GM19240 (cell line): ENCODE data around the gene TCF7L1.
"Not testable (repeated sequence)": the region's sequence is repeated elsewhere in the genome, so short reads cannot be mapped to it uniquely, and the experiment has no call there.

Source experiments
- DNase-seq: peaks from one replicate; pipeline ENCODE4 v3.0.0; 2011; ENCODE audit warnings: low spot score; ENCODE audit not compliant: insufficient read length

The TCF7L1 gene

GRCh38 chr2:85277416-85278158, 144.4 kb downstream of the TCF7L1 start:
- no peak for DNase-seq

DNA sequence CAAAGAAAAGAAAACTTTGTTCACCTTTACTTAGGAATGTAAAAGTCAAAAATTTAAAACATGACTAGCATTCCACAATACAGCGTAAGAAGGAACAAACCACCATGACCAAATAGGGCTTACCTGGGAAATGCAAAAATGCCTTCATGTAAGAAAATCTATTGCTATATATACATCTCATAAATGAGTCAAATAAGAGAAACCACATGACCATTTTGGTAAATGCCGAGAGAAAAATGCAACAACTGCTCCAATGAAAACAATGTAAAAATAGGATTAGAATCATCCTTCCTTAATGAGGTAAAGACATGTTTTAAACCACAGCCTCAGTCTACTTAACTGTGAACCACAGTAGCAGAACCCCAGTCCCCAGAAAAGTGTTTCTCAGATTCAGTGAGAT, 145.2 kb downstream of the TCF7L1 start:
- no peak for DNase-seq

GRCh38 chr2:85281553-85281952, 148.4 kb downstream of the TCF7L1 start:
- DNase-seq = no peak

- DNase-seq = no peak
These were observed 149.7 kb downstream of the TCF7L1 start for GRCh38 chr2:85282914-85283313.

- DNase-seq = no peak
These were observed 150.4 kb downstream of the TCF7L1 start for GRCh38 chr2:85283641-85284040.

- no peak for DNase-seq
These were observed 153.7 kb downstream of the TCF7L1 start for GRCh38 chr2:85286918-85287317.

DNA sequence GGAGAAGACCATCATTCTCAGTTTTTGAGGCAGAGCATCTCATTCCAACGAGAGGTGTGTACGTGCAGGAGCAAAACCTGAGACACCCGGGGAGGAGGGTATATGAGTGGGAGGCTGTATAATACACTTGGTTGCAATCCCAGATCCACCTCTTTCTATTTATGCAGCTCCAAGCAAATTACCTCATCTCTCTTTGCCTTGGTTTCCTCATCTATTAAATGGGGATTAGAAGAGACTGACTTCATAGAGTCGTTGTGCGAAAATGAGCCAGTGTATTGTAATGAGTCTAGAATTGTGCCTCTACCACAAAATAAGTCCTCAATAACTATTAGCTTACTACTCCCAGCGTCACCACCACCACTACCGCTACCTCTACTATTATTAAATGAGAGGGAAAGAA, 154.5 kb downstream of the TCF7L1 start:
- no peak for DNase-seq

DNA sequence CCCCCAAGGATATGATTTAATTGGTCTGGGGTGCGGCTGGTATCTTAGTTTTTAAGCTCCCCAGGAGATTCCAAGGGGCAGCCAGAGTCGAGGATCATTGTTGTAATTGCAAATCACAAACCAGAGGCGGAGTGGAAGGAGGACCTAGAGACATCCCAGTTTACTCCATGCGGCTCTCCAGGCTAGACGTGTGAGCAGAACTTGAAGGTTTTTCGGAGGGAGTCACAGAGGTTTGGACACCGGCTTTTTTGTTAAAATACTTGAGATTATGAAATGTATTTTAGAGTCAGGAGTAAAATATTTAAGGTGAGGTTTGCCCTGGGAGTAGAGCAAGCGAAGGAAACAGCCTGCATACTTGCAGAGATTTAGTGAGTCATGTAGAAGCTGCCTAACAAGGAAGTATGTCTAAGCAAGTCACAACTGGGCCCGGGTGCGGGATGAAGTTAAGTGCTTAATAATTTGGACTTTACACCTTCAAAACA, 155.1 kb downstream of the TCF7L1 start:
- no peak for DNase-seq

DNA sequence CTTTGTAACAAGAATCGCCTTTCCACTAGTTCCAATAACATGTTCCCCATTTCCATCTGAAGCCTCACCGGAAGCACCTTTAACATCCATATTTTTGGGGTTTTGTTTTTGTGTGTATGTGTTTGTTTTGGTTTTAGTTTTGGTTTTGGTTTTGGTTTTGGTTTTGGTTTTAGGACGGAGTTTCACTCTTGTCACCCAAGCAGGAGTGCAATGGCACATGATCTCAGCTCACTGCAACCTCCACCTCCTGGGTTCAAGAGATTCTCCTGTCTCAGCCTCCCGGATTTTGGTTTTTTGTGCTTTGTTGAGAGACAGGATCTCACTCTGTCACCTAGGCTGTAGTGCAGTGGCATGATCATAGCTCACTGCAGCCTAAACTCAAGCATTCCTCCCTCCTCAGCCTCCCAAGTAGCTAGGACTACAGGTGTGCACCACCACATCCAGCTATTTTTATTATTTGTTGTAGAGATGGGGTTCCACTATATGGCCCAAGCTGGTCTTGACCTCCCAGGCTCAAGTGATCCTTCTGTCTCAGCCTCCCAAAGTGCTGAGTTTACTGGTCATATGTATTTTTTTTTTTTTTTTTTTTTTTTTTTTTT, 158.3 kb downstream of the TCF7L1 start:
- no peak for DNase-seq

GRCh38 chr2:85302121-85302520, 168.9 kb downstream of the TCF7L1 start:
- DNase-seq = no peak

DNA sequence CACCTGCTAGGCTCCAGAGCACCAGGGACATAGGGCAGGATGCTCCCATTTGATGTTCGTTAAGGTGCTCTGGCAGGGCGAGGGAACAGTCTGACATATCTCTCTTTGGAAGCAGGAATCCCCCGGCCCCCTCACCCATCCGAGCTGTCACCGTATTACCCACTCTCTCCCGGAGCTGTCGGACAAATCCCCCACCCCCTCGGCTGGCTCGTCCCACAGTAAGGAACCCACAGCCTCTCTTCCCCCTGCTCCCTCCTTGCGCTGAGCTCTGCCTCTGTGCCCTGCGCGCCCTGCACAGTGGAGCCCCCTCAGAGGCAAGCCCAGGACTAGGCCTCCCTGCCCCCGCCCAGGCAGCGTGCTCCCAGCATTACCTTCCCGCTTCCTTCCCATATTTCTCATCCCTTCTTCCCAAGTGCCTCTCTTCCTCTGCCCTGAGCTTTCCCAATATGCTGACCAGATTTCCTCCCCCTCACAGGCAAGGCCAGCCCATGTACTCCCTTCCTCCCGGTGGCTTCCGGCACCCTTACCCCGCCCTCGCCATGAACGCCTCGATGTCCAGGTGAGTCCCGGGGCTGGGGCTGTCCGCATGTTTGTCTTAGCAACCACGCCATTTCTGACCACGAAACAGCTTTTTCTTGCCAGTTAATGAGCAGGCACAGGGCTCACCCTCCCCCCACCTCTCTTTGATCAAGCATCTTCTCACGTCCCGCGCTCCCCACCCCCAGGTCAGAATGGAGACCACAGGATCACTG, 170.8 kb downstream of the TCF7L1 start:
- DNase-seq = no peak

DNA sequence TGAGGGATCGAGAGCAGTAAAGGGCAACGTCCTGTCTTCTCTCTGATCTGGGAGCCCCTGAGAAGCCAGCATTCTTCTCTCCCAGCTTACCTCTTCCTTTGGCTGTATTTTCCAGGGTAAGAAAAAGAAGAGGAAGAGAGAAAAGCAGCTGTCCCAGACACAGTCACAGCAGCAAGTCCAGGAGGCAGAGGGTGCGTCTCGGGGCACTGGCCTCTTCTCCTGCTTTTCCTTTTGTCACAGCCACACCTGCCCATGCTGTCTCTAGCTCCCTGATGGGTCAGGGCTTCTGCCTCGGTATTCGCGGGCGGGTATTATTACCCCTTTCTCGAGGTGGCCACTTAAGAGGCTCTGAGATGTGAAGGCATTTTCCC, 174.3 kb downstream of the TCF7L1 start:
- DNase-seq = no peak

DNA sequence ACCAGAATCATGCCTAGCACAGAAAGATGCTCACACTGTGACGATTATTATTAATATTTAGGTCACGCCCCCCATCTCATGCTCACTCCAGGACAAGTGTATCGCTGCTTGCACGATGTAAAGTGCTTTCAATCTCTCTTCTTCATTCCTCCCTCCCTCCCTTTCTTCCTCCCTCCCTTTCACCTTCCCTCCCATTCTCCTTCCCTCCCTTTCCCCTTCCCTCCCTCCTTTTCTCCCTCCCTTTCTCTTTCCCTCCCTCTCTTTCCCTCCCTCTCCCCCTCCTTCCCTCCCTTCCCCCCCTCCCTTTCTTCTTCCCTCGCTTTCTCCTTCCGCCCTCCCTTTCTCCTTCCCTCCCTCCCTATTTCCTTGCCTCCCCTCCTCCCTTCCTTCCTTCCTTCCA, 175.0 kb downstream of the TCF7L1 start:
- DNase-seq = no peak

DNA sequence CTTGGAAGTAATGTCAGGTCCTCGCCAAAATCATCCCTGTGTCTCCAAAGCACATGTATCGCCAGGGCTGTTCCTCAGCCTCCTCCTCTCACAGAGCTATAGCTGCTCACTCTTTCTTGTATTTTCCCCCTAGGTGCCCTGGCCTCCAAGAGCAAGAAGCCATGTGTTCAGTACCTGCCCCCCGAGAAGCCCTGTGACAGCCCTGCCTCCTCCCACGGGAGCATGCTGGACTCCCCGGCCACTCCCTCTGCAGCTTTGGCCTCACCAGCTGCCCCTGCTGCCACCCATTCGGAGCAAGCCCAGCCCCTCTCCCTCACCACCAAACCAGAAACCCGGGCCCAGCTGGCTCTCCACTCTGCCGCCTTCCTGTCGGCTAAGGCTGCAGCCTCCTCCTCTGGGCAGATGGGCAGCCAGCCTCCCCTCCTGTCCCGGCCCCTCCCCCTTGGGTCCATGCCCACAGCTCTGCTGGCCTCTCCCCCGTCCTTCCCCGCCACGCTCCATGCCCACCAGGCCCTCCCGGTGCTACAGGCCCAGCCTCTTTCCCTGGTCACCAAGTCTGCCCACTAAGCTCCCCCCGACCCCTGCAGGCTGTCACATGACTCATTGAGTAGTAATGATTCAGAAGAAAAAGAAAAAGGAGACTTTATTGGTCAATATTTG, 175.8 kb downstream of the TCF7L1 start:
- no peak for DNase-seq

GRCh38 chr2:85309699-85310321, 176.6 kb downstream of the TCF7L1 start:
- no peak for DNase-seq

DNA sequence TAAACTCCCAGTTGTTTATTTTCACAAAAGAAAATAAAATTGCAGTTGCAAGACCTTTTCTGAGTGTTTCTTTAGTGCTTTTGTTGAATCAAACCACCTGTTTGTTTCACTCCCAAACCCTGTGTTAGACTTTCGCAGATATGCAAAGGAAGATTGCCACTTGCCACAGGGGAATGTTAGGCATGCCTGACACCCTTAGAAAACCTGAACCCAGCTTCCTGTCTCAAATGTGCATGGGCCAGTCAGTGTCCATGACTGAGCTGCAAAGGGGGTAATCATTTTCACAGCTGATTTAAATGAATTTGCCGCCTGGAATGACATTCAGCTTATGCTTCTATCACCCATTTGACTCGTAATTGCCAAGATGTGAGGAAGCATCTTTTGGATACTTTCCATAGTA, 177.1 kb downstream of the TCF7L1 start:
- no peak for DNase-seq

- no peak for DNase-seq
These were observed 179.2 kb downstream of the TCF7L1 start for GRCh38 chr2:85312404-85312803.

- no peak for DNase-seq
These were observed 181.7 kb downstream of the TCF7L1 start for GRCh38 chr2:85314884-85315242.

DNA sequence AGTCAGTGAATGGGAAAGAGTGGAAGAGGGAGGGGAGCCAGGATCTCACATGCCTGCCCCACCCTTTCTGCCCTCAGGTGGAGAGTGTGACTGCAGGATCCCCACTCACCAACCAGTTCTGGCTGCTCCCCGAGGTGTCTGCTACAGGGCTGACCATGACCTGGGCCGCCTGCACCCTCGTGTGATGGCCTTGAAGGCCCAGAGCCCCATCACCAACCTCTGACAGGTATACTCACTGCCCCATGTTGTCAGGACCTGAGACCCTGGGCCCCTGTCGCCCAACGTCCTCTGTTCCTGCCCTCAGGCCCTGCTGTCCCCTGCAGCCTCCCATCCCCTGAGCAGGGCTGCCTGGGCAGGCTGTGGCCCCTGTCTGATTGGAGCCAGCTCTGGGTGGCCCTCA, 182.7 kb downstream of the TCF7L1 start:
- DNase-seq = not testable (repeated sequence)

DNA sequence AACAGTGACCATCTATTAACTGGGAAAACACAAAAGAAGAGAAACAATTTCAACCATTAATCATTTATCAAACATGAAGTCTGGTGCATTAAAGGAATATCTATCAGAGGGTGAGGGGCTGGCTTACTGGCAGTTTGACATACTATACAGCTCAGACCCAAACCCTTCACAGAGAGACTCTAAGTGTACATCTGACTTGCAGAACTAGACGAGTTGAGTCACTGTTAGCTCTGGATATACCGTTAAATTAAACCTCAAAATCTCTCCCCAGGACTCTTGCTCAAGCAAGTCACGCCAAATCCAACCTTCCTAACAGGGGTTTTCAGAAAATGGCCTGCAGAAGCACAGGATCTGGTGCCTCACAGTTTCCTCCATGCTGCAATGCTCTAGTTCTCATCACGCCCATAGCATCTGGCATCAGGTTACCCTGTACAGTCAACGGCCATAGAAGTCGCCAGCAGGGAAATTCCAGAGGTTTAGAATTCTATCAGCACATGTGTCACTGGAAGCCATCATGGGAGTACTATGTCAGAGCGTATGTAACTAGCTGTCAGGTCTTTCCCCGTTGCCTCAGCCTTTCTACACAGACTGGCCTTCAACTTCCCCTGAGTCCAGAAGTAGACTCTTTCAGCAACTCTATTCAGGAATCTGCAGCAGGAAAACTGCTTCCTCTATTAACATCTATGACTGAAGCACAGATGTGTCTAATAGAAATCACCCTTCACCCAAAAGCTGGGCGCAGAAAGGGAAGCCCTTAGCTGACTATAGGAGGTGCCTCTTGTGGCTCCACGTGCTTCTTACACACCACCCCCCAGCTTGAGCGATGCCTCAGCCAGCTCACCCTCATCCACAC, 185.3 kb downstream of the TCF7L1 start:
- DNase-seq = no peak

DNA sequence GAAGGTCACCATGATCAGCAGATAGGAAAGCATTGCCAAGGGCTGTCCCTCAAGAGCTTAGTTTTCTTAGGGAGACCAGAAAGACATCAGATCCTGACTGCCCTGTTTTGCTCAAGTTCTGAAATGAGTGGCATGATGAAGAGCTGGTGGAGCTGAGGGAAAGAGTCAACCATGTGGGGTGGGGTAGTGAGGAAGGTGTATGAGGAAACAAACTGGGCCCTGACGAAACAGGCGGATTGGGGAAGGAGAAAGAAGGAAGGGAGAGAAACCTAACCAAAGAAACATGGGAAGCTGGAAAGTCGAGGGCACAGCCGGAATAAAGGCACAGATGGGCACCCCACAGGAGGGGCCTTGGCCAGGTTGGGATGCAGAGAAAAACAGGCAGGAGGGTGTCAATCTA, 186.6 kb downstream of the TCF7L1 start:
- DNase-seq = no peak
